ENCODE measurements around the gene EDEM1. TPM values are rescaled to one million over a fixed set of nuclear protein-coding genes. Genes with fewer than 3 reads are reported as not detected.

The EDEM1 gene
- 16.7 to 21.3 TPM (median 20.3 TPM) in 5 replicates for total RNA-seq (2022; extraction: Qiagen RNA extraction; ENCODE audit: low read depth)

GRCh38 chr3:5187156-5187919 is at the start of gene EDEM1:
Gene EDEM1 (plus strand): TSS chr3:5187707. CDS start chr3:5187806, 99 bp downstream.

Other genes with a start within 250 kb of the EDEM1 start
- gene BHLHE40, start 208.3 kb upstream of the EDEM1 start, total RNA-seq (2022; extraction: Qiagen RNA extraction; ENCODE audit: low read depth), result 72.0 to 96.2 TPM (median 88.2 TPM) in 5 replicates
- gene ARL8B, start 65.4 kb upstream of the EDEM1 start, total RNA-seq (2022; extraction: Qiagen RNA extraction; ENCODE audit: low read depth), result 60.8 to 72.1 TPM (median 70.1 TPM) in 5 replicates